Urinary bladder (tissue), 4 donors: ENCODE data around the gene SGPP2. TPM values are rescaled to one million over a fixed set of nuclear protein-coding genes. Genes with fewer than 3 reads are reported as not detected.

Experiments
- DNase-seq: peaks from one replicate; pipeline ENCODE4 v3.0.0-alpha.2; 2015; ENCODE audit errors: extremely low spot score
- H3K27ac ChIP-seq: one replicate; pipeline ENCODE4 v1.5.1; 2013; ENCODE audit warnings: low read depth, mild to moderate bottlenecking, moderate library complexity
- H3K36me3 ChIP-seq: one replicate; pipeline ENCODE4 v1.6.1; 2013; ENCODE audit warnings: mild to moderate bottlenecking, moderate library complexity; ENCODE audit not compliant: insufficient read depth
- H3K4me1 ChIP-seq: one replicate; pipeline ENCODE4 v1.6.1; 2013; ENCODE audit warnings: mild to moderate bottlenecking, moderate library complexity; ENCODE audit not compliant: insufficient read depth
- H3K4me3 ChIP-seq: one replicate; pipeline ENCODE4 v1.5.1; 2013; ENCODE audit warnings: low read depth, low read length
- WGBS: extraction: QIAGEN DNeasy Blood & Tissue Kit; methylation state at CpG from one replicate; pipeline ENCODE4 v1.1.7; 2013; 5-methylcytosine and 5-hydroxymethylcytosine counted together
- polyA plus RNA-seq: library from polyadenylated mRNA; stranded (reverse); fragments of 200-250 nt; gene quantifications from one replicate; pipeline ENCODE4 v1.2.3, GENCODE V29; 2013
- total RNA-seq: library from RNA; depleted of rRNA; stranded (reverse); fragments of >200 nt; gene quantifications from one replicate; pipeline ENCODE4 v1.2.3, GENCODE V29; 2014
- donor health status: healthy with polysubstance abuse.
- donor health status: healthy.

SGPP2 gene
- total and polyA plus RNA-seq, 2 donors: 1.9 to 3.5 TPM

- Histone ChIP-seq H3K4me3 (no peak overlapping the region), H3K36me3 (no peaks in the 10 kb centered on the region), H3K27ac (no peak overlapping the region), H3K4me1 (no peaks in the 10 kb centered on the region)
- no peak for DNase-seq
- WGBS: 81% methylated on average over 8 of the region's 8 CpGs
Measured at GRCh38 chr2:222504191-222504590, 79.8 kb downstream of the SGPP2 start.

DNA sequence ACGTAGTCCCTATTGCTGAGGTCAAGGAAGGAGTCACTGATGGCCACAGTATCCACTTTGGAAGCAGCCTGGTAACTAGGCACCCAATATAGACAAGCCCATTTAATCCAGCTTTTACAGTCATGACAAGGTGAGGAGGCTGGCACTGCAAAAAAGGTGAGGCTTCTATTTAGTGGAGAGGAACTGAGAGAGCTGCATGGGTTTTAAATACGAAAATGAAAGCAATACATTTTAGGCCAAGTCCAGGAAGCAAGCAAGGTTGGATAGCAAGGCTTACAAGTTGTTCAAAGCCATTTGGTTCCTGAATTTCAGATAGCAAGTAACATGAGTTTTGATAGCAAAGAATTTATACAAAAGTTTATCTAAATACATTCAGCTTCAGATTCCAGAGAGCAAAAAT is 80.4 kb downstream of the SGPP2 start:
- no peaks in the 10 kb centered on the region for H3K4me1 ChIP-seq
- H3K27ac ChIP-seq: no peak overlapping the region
- no peak for DNase-seq
- no peaks in the 10 kb centered on the region for H3K36me3 ChIP-seq
- H3K4me3 ChIP-seq: no peak overlapping the region
- 88% methylated on average over 2 of the region's 2 CpGs for WGBS

DNA sequence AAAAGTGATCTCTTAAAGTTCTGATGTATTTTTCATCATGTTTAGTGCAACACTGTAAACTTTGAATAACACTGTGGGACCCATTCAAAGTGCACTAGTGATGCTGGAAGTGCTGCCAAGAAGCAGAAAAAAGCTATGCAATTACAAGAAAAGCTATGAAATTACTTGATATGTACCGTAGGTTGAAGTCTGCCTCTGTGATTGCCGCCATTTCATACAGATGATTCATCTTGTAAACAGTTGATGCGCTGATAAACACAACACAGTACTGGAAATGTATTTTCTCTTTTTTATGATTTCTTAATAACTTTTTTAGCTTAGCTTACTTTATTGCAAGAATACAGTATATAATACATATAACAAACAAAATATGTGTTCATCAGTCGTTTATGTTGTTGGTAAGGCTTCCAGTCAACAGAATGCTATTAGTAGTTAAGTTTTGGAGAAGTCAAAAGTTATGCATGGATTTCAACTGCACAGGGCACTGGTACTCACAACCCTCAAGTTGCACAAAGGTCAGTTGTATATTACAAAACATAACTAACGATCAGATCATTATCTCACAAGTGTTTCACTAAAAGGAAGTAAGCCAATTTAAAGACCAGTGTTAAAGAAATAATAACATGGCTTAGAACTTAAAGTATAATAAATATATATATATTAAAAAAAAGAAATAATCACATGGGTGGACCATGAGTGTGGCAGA is 82.0 kb downstream of the SGPP2 start:
- no peak for DNase-seq
- no peaks in the 10 kb centered on the region for H3K4me1 ChIP-seq
- H3K36me3 ChIP-seq: no peaks in the 10 kb centered on the region
- 65% methylated on average over 5 of the region's 5 CpGs for WGBS
- H3K27ac ChIP-seq: no peak overlapping the region
- no peak overlapping the region for H3K4me3 ChIP-seq

GRCh38 chr2:222514901-222515300 is 90.6 kb downstream of the SGPP2 start:
- H3K36me3 ChIP-seq: no peaks in the 10 kb centered on the region
- DNase-seq: no peak
- H3K4me3 ChIP-seq: no peak overlapping the region
- H3K27ac ChIP-seq: no peak overlapping the region
- no peaks in the 10 kb centered on the region for H3K4me1 ChIP-seq

- H3K4me3 ChIP-seq: no peak overlapping the region
- WGBS: 32% methylated on average over 8 of the region's 8 CpGs
- peak; percentile 20 for DNase-seq
- no peaks in the 10 kb centered on the region for H3K4me1 ChIP-seq
- no peaks in the 10 kb centered on the region for H3K36me3 ChIP-seq
- no peak overlapping the region for H3K27ac ChIP-seq
Measured at GRCh38 chr2:222518570-222519381, 94.4 kb downstream of the SGPP2 start.

DNA sequence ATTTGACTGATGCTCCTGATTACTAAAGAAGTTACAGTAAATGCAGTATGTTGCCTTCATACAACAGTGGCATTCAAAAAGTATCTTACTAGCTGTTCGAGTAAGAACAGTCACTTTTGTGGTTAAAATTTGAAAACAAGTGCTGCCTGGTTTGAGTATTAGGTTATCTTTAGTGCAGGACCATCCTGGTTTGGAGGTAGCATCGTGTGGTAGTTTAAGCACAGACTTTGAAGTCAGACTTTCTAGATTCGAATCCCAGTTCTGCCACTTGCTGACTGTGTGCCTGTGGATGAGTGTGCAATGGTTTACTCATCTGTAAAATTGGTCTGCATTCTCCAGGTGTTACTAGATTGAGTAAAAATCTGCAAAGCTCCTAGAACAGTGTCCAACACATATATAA is 96.8 kb downstream of the SGPP2 start:
- Histone ChIP-seq H3K27ac (no peak overlapping the region), H3K4me1 (no peaks in the 10 kb centered on the region), H3K4me3 (no peak overlapping the region), H3K36me3 (no peaks in the 10 kb centered on the region)
- DNase-seq: no peak
- WGBS: 84% methylated on average over 3 of the region's 3 CpGs

- H3K4me3 ChIP-seq: no peak overlapping the region
- H3K4me1 ChIP-seq: no peaks in the 10 kb centered on the region
- WGBS: 53% methylated on average over 1 of the region's 1 CpG
- DNase-seq: no peak
- H3K36me3 ChIP-seq: no peaks in the 10 kb centered on the region
- no peak overlapping the region for H3K27ac ChIP-seq
Measured at GRCh38 chr2:222522082-222522481, 97.7 kb downstream of the SGPP2 start.

- no peaks in the 10 kb centered on the region for H3K36me3 ChIP-seq
- 82% methylated on average over 4 of the region's 4 CpGs for whole genome bisulfite sequencing
- H3K27ac ChIP-seq: no peak overlapping the region
Measured at GRCh38 chr2:222523783-222524544, 99.6 kb downstream of the SGPP2 start.

GRCh38 chr2:222525811-222526210 is 101.5 kb downstream of the SGPP2 start:
- H3K4me3 ChIP-seq: no peak overlapping the region
- WGBS: 61% methylated on average over 5 of the region's 5 CpGs
- H3K27ac ChIP-seq: no peak overlapping the region
- H3K4me1 ChIP-seq: no peaks in the 10 kb centered on the region
- no peaks in the 10 kb centered on the region for H3K36me3 ChIP-seq
- peak; percentile 26 for DNase-seq

More at GRCh38 chr2:222523783-222524544, 99.6 kb downstream of the SGPP2 start:
- H3K4me3 ChIP-seq: no peak overlapping the region
- no peak for DNase-seq
- no peaks in the 10 kb centered on the region for H3K4me1 ChIP-seq

DNA sequence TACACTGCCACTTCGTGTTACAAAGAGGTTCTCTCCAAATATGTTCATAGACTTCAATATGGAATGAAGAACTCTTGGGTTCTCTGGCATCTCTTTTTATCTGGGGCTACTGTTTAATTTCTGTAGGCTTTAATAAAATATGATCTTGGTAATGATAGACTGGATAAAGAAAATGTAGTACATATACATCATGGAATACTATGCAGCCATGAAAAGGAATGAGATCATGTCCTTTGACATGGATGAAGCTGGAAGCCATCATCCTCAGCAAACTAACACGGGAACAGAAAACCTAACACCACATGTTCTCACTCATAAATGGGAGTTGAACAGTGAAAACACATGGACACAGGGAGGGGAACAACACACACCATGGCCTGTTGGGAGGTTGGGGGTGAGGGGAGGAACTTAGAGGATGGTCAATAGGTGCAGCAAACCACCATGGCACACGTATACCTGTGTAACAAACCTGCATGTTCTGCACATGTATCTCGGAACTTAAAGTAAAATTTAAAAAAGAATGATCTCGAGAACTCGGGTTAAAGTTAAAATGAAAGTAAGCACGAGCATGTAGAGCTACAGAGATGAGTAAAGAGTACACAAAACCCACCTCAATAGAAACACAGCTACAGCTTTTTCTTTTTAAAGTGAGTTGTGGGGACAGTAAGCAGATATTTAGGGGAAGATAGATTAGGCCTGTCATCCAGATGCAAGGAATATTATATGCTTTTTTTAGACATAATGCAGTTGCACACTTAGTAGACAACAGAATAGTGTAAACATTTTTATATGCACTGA is 102.3 kb downstream of the SGPP2 start:
- DNase-seq: no peak
- no peaks in the 10 kb centered on the region for H3K4me1 ChIP-seq
- no peaks in the 10 kb centered on the region for H3K36me3 ChIP-seq
- WGBS: 94% methylated on average over 7 of the region's 7 CpGs
- no peak overlapping the region for H3K4me3 ChIP-seq
- H3K27ac ChIP-seq: no peak overlapping the region

DNA sequence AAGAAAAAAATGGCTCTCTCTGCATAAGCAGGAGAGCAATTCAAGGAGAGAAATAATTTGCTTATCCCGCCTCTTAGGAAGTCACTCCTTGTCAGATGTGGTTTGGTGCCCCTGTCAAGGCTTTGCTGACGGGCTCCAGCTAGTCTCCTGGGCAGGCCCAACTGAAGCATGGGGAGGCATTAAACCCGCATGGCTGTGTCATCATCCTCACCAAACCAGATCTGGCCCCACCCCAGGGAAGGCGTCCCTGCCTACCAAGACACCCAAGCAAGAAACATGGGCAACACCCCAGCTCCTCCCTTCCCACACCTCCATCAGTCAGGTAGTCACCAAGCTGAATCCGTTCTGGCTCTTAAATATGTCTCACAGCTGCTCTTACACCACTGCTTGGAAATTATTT is 108.0 kb downstream of the SGPP2 start:
- DNase-seq: no peak
- Histone ChIP-seq H3K36me3 (no peaks in the 10 kb centered on the region), H3K27ac (no peak overlapping the region), H3K4me3 (no peak overlapping the region), H3K4me1 (no peaks in the 10 kb centered on the region)
- WGBS: 81% methylated on average over 5 of the region's 5 CpGs

DNA sequence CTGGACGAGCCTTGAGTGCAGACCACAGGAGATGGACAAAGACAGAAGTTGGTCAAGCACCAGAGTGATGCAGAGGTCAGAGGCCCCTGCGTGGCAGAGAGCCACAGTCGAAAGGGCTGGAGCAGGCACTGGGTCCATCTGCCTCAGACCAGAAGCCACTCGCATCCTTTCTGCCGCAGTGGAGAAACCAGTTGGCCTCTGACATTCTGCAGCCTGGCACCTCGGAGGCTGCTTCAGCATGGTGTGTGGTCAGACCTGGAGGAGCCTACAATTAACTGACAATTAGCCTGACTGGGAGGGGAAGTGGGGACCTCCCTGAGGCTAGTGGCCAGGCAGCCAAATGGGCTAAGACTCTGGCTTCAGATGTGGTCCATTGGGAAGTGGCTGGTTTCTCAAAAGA is 111.1 kb downstream of the SGPP2 start:
- Histone ChIP-seq H3K36me3 (no peaks in the 10 kb centered on the region), H3K4me1 (no peaks in the 10 kb centered on the region), H3K27ac (no peak overlapping the region), H3K4me3 (no peak overlapping the region)
- whole genome bisulfite sequencing: 63% methylated on average over 6 of the region's 6 CpGs
- no peak for DNase-seq

DNA sequence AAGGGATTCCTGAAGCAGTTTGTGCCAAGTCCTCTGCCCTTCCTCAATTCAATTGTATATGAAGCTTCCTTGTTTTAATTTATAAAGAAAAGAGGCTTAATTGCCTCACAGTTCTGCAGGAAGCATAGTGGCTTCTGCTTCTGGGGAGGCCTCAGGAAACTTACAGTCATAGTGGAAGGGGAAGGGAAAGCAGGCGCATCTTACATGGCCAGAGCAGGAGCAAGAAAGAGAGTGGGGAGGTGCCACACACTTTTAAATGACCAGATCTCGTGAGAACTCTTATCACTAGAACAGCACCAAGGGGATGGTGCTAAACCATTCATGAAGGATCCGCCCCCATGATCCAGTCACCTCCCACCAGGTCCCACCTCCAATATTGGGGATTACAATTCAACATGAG is 114.2 kb downstream of the SGPP2 start:
- 89% methylated on average over 3 of the region's 3 CpGs for WGBS
- DNase-seq: no peak
- no peak overlapping the region for H3K27ac ChIP-seq
- H3K4me3 ChIP-seq: no peak overlapping the region
- no peaks in the 10 kb centered on the region for H3K4me1 ChIP-seq
- H3K36me3 ChIP-seq: no peaks in the 10 kb centered on the region
